ENCODE measurements around the gene PRKCZ. TPM values are rescaled to one million over a fixed set of nuclear protein-coding genes. Genes with fewer than 3 reads are reported as not detected.

The PRKCZ gene
- total RNA-seq, 2 experiments from 2014 or later = 6.8 to 7.0 TPM

DNA sequence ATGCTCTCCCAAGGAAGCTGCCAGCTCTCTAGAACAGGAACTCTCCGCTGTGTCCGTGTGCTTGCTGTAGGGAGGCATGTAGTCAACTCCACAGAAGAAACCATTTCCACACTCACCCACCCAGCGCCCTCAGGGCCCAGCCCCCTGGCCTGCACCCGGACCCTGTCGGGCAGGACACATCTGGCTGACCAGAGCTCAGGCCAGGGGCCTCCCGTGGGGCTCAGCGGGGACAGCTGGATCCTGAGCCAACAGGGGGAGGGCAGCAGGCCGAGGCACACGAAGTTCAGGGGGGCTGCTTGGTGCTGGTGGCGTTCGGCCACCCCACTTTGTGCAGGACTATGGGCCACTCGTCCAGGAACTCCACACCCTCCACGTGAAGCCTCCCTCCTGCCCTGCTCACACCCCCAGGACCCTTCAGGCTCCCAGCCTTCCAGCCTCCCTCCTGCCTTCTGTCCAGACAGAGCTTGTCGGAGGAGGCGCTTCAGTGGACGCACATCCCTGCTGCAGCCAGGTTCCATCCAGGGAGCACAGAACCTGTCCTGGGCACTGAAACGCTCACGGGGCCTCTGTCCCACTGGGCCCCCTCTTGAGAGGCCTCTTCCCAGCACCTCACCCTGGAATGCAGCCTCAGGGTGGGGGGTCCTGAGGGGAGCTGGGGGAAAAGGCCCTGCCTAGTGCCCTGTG is 159.3 kb downstream of the PRKCZ start:
- no peaks in the 10 kb centered on the region for H3K27me3 Mint-ChIP-seq (ENCODE audit: low read depth)
- no peak overlapping the region for H3K27ac Mint-ChIP-seq
- H3K4me3 Mint-ChIP-seq = no peak overlapping the region
- CTCF ChIA-PET = no interaction called here
- intact Hi-C loops (cut with micrococcal nuclease) = no loop called here
- H3K4me1 Mint-ChIP-seq (ENCODE audit: low read depth) = peaks cover 8% of the 10 kb centered on the region
- no peak for DNase-seq
- H3K36me3 Mint-ChIP-seq (ENCODE audit: low read depth) = no peaks in the 10 kb centered on the region
- no peaks in the 10 kb centered on the region for H3K9me3 Mint-ChIP-seq

DNA sequence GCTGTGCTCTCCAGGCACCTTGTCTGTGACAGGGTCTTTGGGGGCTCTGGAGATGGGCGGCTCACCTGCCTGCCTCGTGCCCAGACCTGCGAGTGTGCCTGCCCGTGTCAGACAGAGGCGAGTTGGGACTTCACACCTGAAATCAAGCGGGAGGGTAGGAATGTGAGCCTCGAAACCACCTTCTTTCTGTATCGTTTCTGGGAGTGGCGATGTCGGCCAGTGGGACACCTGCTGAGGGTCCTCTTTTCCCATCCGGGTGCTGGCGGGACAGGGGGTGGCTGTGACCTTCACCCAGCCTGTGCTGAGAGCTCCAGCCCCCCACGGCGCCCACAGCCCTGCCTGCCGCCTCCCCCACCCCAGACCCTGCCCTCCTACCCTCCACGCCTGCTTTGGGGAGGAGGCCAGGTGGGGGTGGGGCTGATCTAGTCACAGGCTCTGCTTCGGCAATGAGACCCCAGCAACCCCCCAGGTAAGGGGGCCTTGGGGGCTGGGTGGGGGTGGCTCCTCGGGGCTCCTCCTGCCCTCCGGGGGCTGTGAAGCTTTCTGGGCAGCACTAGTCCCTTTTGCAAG is 160.0 kb downstream of the PRKCZ start:
- Mint-ChIP-seq H3K27me3 (ENCODE audit: low read depth) (no peaks in the 10 kb centered on the region), H3K27ac (no peak overlapping the region), H3K4me3 (no peak overlapping the region), H3K9me3 (no peaks in the 10 kb centered on the region), H3K36me3 (ENCODE audit: low read depth) (no peaks in the 10 kb centered on the region), H3K4me1 (ENCODE audit: low read depth) (peaks cover 8% of the 10 kb centered on the region)
- intact Hi-C loops (cut with micrococcal nuclease) = no loop called here
- DNase-seq = no peak
- CTCF ChIA-PET = no interaction called here

DNA sequence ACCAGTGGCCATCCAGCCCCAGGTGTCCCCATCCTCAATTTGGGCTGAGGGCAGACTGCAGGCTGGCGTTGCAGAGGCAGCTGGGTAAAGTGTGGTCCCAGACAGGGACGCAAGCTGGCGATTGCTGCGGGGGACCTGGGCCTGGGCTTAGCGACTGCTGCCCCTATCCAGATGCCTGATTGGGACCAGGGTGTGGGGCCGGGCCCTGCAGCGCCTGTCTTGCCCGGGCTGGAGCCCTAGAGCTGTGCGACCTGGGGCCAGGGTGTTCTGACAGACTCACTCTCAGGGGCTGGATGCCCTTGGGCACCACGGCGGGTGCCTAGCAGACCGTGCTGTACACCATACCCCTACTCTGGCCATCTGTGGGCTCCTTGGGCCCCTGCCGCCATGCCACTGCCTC is 160.6 kb downstream of the PRKCZ start:
- CTCF ChIA-PET = no interaction called here
- H3K27me3 Mint-ChIP-seq (ENCODE audit: low read depth) = no peaks in the 10 kb centered on the region
- no peaks in the 10 kb centered on the region for H3K36me3 Mint-ChIP-seq (ENCODE audit: low read depth)
- no peak for DNase-seq
- H3K9me3 Mint-ChIP-seq = no peaks in the 10 kb centered on the region
- intact Hi-C loops (cut with micrococcal nuclease) = no loop called here
- H3K4me3 Mint-ChIP-seq = no peak overlapping the region
- no peak overlapping the region for H3K27ac Mint-ChIP-seq
- peaks cover 8% of the 10 kb centered on the region for H3K4me1 Mint-ChIP-seq (ENCODE audit: low read depth)

DNA sequence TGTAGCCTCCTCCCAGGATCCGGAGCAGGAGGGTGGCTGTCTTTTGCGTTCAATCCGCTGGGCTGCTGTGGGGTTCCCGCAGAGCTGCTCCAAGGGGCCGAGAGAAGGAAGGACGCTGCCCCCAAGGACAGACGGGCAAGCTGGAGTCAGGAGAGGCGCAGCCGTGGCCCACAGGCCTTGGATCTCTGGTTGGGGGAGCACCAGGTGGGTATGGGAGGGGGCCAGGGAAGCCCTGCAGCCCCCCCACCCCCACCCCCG is 162.0 kb downstream of the PRKCZ start:
- no peaks in the 10 kb centered on the region for H3K9me3 Mint-ChIP-seq
- CTCF ChIA-PET = interaction anchor here (0.7 to 1.5 kb wide), 3 partner anchors 17 to 343 kb away, joined by 3 to 5 read pairs (median 4); partner anchors contain the start of gene FAAP20
- no peaks in the 10 kb centered on the region for H3K36me3 Mint-ChIP-seq (ENCODE audit: low read depth)
- intact Hi-C loops (cut with micrococcal nuclease) = loop anchor here (2.0 kb wide), 1 partner anchor 15 kb away; no protein-coding TSS in a partner anchor
- H3K27me3 Mint-ChIP-seq (ENCODE audit: low read depth) = no peaks in the 10 kb centered on the region
- peaks cover 8% of the 10 kb centered on the region for H3K4me1 Mint-ChIP-seq (ENCODE audit: low read depth)
- no peak overlapping the region for H3K27ac Mint-ChIP-seq
- no peak for DNase-seq
- no peak overlapping the region for H3K4me3 Mint-ChIP-seq

DNA sequence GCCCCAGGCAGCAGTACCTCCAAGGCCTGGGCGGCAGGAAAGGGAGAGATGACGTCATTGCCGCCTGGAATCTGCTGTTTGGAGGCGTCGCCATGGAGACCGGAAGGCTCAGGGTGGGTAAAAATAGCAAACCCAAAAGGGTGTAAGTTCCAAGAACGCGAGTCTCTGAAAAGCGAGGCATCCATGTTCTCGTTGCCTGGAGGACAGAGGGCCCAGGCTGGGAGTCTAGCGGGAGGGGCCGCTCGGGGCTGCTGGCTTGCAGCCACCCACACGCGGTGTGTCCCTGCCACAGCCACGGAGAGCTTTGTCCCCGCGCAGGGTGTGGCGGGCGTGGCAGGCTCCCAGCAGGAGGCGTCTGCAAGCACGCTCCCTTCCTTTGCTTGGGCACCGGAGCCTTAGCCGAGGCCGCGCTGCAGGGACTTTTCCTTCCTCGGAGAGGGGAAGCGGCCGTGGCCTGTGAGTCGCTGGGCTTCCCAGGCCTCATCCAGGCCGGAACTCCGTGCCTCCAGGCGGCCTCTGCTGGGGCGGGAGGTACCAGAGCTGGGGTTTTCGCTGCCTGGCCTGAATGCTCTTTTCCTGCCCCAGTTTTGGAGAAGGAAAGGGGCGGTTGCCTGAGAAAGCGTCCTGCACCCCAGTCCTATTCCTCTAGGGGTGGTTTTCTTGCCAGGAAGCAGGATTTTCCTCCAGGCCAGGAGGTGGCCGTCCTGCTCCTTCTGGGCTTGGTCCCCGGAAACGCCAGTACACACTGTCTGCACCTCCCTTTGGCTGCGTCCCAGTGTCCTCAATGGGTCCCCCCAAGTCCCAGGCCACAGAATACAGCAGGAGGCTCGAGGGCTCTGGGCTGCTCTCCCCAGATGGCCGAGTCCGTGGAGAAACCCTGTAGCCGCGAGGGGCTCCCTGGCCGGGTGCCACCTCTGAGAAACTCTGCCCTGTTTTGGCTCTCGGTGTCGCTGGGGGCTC is 162.6 kb downstream of the PRKCZ start:
- H3K27me3 Mint-ChIP-seq (ENCODE audit: low read depth) = no peaks in the 10 kb centered on the region
- peaks cover 8% of the 10 kb centered on the region for H3K4me1 Mint-ChIP-seq (ENCODE audit: low read depth)
- CTCF ChIA-PET = interaction anchor here (0.7 to 1.5 kb wide), 3 partner anchors 18 to 344 kb away, joined by 3 to 5 read pairs (median 4); partner anchors contain the start of gene FAAP20
- no peaks in the 10 kb centered on the region for H3K36me3 Mint-ChIP-seq (ENCODE audit: low read depth)
- intact Hi-C loops (cut with micrococcal nuclease) = loop anchor here (2.0 kb wide), 1 partner anchor 14 kb away; no protein-coding TSS in a partner anchor
- H3K27ac Mint-ChIP-seq = no peak overlapping the region
- no peaks in the 10 kb centered on the region for H3K9me3 Mint-ChIP-seq
- no peak overlapping the region for H3K4me3 Mint-ChIP-seq
- peak; percentile 69 for DNase-seq

DNA sequence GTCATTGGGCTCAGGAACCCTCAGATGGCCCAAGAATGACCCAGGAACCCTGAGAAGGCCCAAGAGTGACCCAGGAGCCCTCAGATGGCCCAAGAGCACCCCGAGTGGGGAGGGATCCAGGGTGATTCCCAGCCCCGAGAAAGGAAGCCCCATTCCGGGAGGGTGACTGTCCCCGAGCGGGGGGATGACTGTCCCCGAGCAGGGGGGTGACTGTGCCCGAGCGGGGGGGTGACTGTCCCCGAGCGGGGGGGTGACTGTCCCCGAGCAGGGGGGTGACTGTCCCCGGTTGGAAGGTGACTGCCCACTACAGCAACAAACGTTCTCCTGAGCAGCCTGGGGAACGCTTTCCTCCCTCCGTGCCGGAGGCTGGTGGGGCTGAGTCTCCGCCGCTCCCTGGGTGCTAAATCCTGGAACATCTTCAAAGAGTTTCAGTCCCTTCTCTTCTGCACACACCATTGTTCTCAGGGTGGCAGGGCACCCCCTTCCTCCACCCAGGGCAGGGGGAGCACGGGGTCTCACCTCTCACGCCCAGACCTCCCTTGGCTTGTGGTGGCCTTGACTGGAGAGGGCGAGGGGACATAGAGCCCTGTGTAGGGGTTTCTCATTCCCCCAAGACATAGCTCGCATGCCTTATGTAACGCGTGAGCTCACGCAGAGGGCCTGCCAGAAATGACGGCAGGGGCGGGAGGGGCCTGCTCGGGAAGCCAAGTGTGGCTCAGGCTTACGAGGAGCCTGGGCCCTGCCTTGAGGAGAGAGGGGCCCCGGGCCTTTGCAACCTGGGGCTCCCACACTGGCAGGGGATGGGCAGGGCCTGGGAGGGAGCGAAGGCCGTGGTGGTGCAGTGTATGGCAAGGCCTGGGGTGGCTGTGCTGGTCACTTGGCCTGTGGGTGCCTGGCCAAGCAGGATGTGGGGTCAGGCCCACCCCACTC is 163.6 kb downstream of the PRKCZ start:
- CTCF ChIA-PET = interaction anchor here (1.0 kb wide), 1 partner anchor 167 kb away, joined by 3 read pairs; no protein-coding TSS in a partner anchor
- no peak overlapping the region for H3K27ac Mint-ChIP-seq

DNA sequence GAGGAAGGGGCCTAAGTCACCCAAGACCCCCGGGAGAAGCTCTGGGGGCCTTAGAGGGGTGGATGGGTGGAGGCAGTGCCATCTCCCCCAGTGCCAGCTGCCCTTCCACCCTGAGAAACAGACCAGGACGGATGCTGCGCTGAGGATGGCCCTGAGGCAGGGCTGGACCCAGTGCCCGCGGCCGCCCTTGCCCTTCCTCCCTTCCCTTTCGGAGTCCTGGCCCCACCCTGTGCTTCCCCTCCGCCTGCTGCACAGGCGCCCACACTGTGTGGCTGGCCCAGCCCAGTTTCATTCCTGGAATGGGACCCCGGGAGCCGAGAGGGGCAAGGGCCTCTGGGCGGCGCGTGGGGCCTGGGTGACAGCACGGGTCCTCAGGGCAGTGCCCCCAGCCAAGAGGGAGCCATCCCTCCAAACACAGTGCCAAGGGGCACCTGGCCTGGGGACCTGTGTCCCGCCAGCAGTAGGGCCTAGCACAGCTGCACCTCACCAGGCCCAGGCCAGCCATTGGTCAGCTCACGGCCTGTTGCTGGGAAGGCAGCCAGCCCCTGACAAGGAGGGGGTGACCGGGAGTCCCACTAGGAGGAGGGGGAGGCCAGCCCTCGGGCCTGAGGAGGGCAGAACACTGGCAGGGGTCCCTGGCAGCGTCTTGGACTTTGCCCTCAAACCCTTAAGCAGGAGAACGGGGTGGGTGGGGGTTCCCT is 164.5 kb downstream of the PRKCZ start:
- Mint-ChIP-seq H3K27me3 (ENCODE audit: low read depth) (no peaks in the 10 kb centered on the region), H3K36me3 (ENCODE audit: low read depth) (no peaks in the 10 kb centered on the region), H3K27ac (no peak overlapping the region), H3K4me1 (ENCODE audit: low read depth) (peaks cover 8% of the 10 kb centered on the region), H3K9me3 (no peaks in the 10 kb centered on the region), H3K4me3 (no peak overlapping the region)
- intact Hi-C loops (cut with micrococcal nuclease) = no loop called here
- no peak for DNase-seq
- CTCF ChIA-PET = interaction anchor here (1.0 kb wide), 1 partner anchor 167 kb away, joined by 3 read pairs; no protein-coding TSS in a partner anchor

More for the DNA sequence above, 163.6 kb downstream of the PRKCZ start:
- Mint-ChIP-seq H3K9me3 (no peaks in the 10 kb centered on the region), H3K27me3 (ENCODE audit: low read depth) (no peaks in the 10 kb centered on the region), H3K4me3 (no peak overlapping the region), H3K4me1 (ENCODE audit: low read depth) (peaks cover 8% of the 10 kb centered on the region), H3K36me3 (ENCODE audit: low read depth) (no peaks in the 10 kb centered on the region)
- intact Hi-C loops (cut with micrococcal nuclease) = loop anchor here (2.0 kb wide), 1 partner anchor 13 kb away; no protein-coding TSS in a partner anchor
- DNase-seq = no peak

DNA sequence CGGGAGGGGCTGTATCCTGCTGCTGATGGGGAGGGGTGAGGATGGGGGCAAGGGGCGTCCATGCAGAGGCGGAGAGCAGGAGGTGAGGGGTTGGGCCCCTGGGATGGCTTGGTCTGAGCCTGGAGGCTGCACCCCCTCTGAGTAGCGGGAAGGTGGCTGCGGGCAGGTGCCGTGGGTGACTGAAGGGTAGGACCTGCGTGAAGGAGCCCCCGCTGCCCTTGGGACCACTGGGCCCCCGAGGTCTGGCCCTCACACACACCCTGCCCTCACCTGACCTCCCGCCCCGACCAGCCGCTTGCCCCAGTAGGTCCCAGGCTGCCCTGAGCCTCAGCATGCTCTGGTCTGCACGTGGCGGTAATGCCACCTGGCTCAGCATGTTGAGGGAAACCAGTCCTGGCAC is 165.1 kb downstream of the PRKCZ start:
- Mint-ChIP-seq H3K4me3 (no peak overlapping the region), H3K27ac (no peak overlapping the region), H3K9me3 (no peaks in the 10 kb centered on the region), H3K27me3 (ENCODE audit: low read depth) (no peaks in the 10 kb centered on the region), H3K36me3 (ENCODE audit: low read depth) (no peaks in the 10 kb centered on the region), H3K4me1 (ENCODE audit: low read depth) (peaks cover 8% of the 10 kb centered on the region)
- no peak for DNase-seq
- CTCF ChIA-PET = no interaction called here
- intact Hi-C loops (cut with micrococcal nuclease) = no loop called here

DNA sequence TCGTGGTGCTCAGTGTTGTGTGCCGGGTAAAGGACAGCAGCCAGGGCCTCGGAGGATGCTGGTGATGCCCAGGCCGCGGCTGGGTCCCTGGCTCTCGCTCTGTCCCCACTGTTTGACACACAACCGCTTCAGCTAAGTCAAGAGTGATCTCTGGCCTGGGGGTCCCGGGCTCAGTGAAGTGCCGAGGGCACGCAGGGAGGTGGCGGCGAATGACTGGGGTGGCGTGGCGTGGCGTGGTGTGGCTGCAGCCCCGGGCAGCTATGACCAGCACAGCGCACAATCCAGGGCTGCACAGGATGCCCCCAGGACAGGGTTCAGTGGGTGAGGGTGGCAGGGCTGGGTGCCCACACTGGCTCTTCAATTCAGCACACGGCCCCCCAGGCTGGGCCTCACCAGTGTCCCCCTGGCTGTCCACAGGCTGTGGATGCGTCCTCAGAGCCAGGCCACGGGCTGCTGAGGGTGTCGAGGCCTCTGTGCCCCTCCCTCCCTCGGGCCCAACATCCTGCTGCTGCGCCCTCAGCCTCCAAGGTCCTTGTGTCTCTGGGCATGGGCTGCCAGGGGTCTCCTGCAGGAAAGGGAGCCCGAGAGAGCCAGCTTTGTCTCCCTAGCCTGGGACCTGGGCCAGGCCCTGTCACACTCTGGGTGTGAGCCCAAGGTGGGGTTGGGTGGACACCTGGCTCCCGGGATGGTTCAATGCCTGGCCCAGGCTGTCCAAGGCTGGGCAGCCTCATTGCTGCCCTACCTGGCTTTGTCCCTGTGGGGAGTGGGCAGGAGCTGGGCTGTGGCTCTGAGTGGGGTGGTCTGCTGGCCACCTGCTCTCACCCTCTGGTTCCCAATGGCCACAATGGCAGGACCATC is 165.9 kb downstream of the PRKCZ start:
- intact Hi-C loops (cut with micrococcal nuclease) = no loop called here
- H3K4me3 Mint-ChIP-seq = no peak overlapping the region
- no peaks in the 10 kb centered on the region for H3K27me3 Mint-ChIP-seq (ENCODE audit: low read depth)
- DNase-seq = no peak
- H3K36me3 Mint-ChIP-seq (ENCODE audit: low read depth) = no peaks in the 10 kb centered on the region
- H3K4me1 Mint-ChIP-seq (ENCODE audit: low read depth) = peaks cover 8% of the 10 kb centered on the region
- CTCF ChIA-PET = no interaction called here
- H3K9me3 Mint-ChIP-seq = no peaks in the 10 kb centered on the region
- no peak overlapping the region for H3K27ac Mint-ChIP-seq

DNA sequence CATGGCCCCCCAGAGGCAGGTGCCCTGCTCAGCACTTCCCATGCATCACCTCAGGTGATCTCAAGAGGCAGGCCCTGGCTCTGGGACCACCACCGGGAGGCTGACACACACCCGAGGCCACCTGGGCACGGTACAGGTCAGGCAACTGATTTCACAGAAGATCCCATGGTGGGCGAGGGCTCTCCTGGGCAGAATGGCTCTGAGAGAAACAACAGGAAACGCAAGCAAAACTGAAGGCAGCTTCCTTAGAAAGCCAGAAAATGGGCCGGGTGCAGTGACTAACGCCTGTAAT is 166.5 kb downstream of the PRKCZ start:
- Mint-ChIP-seq H3K36me3 (ENCODE audit: low read depth) (no peaks in the 10 kb centered on the region), H3K27me3 (ENCODE audit: low read depth) (no peaks in the 10 kb centered on the region), H3K4me3 (no peak overlapping the region), H3K27ac (no peak overlapping the region), H3K9me3 (no peaks in the 10 kb centered on the region), H3K4me1 (ENCODE audit: low read depth) (peaks cover 8% of the 10 kb centered on the region)
- intact Hi-C loops (cut with micrococcal nuclease) = no loop called here
- DNase-seq = no peak
- CTCF ChIA-PET = no interaction called here

DNA sequence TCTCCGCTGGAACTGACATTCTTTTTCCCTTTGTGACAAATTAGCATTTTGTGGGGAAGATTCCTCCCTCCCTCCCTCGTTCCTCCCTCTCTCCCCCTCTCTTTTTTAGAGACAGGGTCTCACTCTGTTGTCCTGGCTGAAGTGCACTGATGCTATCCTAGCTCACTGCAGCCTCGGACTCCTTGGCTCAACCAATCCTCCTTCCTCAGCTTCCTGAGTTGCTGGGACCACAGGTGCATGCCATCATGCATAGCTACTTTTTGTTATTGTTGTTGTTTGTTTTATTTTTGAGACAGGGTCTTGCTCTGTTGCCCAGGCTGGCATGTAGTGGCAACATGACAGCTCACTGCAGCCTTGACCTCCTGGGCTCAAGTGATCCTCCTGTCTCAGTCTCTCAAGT is 171.1 kb downstream of the PRKCZ start:
- no peaks in the 10 kb centered on the region for H3K4me1 Mint-ChIP-seq (ENCODE audit: low read depth)
- no peaks in the 10 kb centered on the region for H3K36me3 Mint-ChIP-seq (ENCODE audit: low read depth)
- CTCF ChIA-PET = interaction anchor here (0.6 kb wide), 1 partner anchor 26 kb away, joined by 3 read pairs; the partner anchor contains the start of gene FAAP20
- H3K27me3 Mint-ChIP-seq (ENCODE audit: low read depth) = no peaks in the 10 kb centered on the region
- H3K4me3 Mint-ChIP-seq = no peak overlapping the region
- no peak for DNase-seq
- no peaks in the 10 kb centered on the region for H3K9me3 Mint-ChIP-seq
- intact Hi-C loops (cut with micrococcal nuclease) = no loop called here
- no peak overlapping the region for H3K27ac Mint-ChIP-seq

All from activated naive CD4-positive, alpha-beta T cell treated with anti-CD3 and anti-CD28 coated beads for 36 hours (primary cell).